Right lobe of liver (tissue), 6 donors: ENCODE data around the gene EVC. TPM values are rescaled to one million over a fixed set of nuclear protein-coding genes. Genes with fewer than 3 reads are reported as not detected.

ENCODE experiments used
- ATAC-seq, 4 donors: fragments of 200-7000 bp; cut with Tn5 transposase; one replicate each; pipeline ENCODE4 v1.9.1; 2020; ENCODE audit warnings: mild to moderate bottlenecking in 4 of 4, moderate library complexity in 4 of 4
- DNase-seq, 3 donors: peaks; one replicate each; pipeline ENCODE4 v3.0.0-alpha.2; 2020
- H3K27ac ChIP-seq, 3 donors: fragments of 200-600 bp; one replicate each; pipeline ENCODE4 v1.8.0; 2022
- H3K27me3 ChIP-seq, 2 donors: fragments of 200-600 bp; one replicate each; pipeline ENCODE4 v1.8.0; 2022
- H3K36me3 ChIP-seq, 4 donors: fragments of 200-600 bp; sonication (generic) in 1 of 4; one replicate each; pipeline versions ENCODE4 v1.5.1 to v1.8.0; 2017 to 2022; ENCODE audit warnings: control low read depth in 1 of 4
- H3K4me1 ChIP-seq, 4 donors: fragments of 200-600 bp; sonication (generic) in 1 of 4; one replicate each; pipeline versions ENCODE4 v1.5.1 to v1.8.0; 2017 to 2022; ENCODE audit warnings: control low read depth in 1 of 4
- H3K4me3 ChIP-seq, 3 donors: fragments of 200-600 bp; one replicate each; pipeline ENCODE4 v1.8.0; 2022
- H3K9me3 ChIP-seq, 4 donors: fragments of 200-600 bp; sonication (generic) in 1 of 4; one replicate each; pipeline versions ENCODE4 v1.5.1 to v1.8.0; 2017 to 2022; ENCODE audit warnings: control low read depth in 1 of 4
- POLR2A ChIP-seq: fragments of 450-650 bp; IDR thresholded peaks from one replicate; pipeline ENCODE4 v1.6.1; 2017; ENCODE audit warnings: antibody characterized with exemption, mild to moderate bottlenecking
- WGBS: methylation state at CpG from one replicate; pipeline ENCODE4 v1.1.6; 2018; ENCODE audit warnings: low coverage, low lambda C conversion rate; ENCODE audit not compliant: insufficient coverage; ENCODE audit errors: missing lambda C conversion rate; 5-methylcytosine and 5-hydroxymethylcytosine counted together
- intact Hi-C, 2 donors: fragments of 100-400 bp; cut with DNase I; formaldehyde crosslinking; loops; one replicate each; pipeline versions ENCODE4 v1.11.2 to v1.14.1; 2022
- total RNA-seq, 6 experiments: library from RNA; depleted of rRNA in 2 of 6; stranded (reverse); fragments of >200 nt in 2 of 6; fragmentation: NEBNext Ultra II Directional in 3 of 6; extraction: Animal tissue kit (Norgen Biotek cat#: 25700) in 3 of 6; gene quantifications; one replicate each; pipeline versions ENCODE4 v1.1.0 to v1.2.4, GENCODE V29; 2016 to 2023
- TF ChIP-seq, protein P1 (sequence below), 4 donors: fragments of 200-600 bp in 3 of 4; fragments of 450-650 bp in 1 of 4; IDR thresholded peaks; one replicate each; pipeline versions ENCODE4 v1.5.1 to v1.8.0; 2016 to 2022; ENCODE audit warnings: antibody characterized with exemption in 4 of 4, mild to moderate bottlenecking in 2 of 4
- donor health status: DM: no; HTN: yes; CAD: no.
- donor health status: DM: no; HTN: no; CAD: no.
- donor health status: DM: no; HTN: no; CAD: no.
- donor health status: DM: no; HTN: yes; CAD: no.
- donor health status: DM: no; HTN: yes; CAD: no.

The EVC gene
- total RNA-seq, 6 experiments from 2014 or later, result 2.6 to 6.5 (median 3.2) TPM

DNA sequence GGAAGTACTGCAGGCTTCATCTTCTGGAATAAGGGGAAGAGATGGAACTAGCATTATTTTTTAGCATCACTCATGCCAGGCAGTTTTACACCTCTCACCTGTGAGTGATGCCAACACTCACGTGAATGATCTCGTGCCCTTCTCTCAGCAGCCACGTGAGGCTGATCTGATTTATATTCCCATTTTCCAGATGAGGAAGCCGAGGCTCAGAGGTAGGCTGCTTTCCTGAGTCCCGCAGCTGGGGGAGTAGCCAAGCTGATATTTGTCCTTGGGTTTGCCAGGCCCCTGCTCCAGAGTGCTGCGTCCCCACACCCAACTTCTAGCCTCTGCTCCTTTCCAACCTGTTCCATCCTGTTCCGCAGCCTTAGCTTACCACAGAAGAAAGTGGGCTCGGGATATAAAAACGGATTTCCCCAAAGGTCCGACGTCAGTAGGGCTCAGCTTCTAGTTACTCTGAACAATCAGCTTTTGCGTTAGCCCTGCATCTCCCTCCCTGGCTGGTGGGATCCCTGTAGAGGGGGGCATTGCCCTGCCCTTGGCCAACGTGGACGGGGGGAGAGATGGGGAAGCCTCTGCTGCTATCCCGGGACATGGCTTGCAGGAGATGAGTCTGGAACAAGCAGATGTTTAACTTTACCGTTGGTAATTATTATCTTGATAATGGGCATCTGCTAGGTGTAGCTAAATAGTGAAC lies 9.3 kb downstream of the EVC start:
- Histone ChIP-seq H3K27ac (no peak overlapping the region), H3K36me3 (no peaks in the 10 kb centered on the region), H3K27me3 (no peaks in the 10 kb centered on the region), H3K4me3 (no peak overlapping the region), H3K9me3 (no peaks in the 10 kb centered on the region), H3K4me1 (no peaks in the 10 kb centered on the region)
- DNase-seq (no peak), ATAC-seq (no peak)
- intact Hi-C loops, result no loop called here
- no peak for TF ChIP-seq POLR2A
- TF ChIP-seq, protein P1, sequence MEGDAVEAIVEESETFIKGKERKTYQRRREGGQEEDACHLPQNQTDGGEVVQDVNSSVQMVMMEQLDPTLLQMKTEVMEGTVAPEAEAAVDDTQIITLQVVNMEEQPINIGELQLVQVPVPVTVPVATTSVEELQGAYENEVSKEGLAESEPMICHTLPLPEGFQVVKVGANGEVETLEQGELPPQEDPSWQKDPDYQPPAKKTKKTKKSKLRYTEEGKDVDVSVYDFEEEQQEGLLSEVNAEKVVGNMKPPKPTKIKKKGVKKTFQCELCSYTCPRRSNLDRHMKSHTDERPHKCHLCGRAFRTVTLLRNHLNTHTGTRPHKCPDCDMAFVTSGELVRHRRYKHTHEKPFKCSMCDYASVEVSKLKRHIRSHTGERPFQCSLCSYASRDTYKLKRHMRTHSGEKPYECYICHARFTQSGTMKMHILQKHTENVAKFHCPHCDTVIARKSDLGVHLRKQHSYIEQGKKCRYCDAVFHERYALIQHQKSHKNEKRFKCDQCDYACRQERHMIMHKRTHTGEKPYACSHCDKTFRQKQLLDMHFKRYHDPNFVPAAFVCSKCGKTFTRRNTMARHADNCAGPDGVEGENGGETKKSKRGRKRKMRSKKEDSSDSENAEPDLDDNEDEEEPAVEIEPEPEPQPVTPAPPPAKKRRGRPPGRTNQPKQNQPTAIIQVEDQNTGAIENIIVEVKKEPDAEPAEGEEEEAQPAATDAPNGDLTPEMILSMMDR (IDR thresholded peaks at IDR 0.05), result no peak
- WGBS, result 51% methylated on average over 11 of the region's 16 CpGs

DNA sequence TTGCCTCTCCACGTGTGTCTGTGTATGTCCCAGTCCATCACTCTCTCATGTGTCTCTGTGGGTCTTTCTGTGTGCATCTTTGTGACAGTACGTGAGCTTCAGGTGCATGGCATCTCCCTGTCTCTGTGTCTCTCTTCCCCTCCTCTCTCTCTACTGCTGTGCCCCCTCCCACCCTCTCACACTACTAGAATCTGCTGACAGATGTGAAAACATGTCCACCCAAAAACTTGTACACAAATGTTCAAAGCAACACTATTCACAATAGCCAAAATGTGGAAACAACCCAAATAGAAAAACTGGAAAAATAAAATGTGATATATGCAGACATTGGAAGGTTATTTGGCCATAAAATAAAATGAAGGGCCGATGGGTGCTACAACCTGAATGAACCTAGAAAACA lies 10.0 kb downstream of the EVC start:
- intact Hi-C loops, result no loop called here
- Histone ChIP-seq H3K4me1 (no peaks in the 10 kb centered on the region), H3K36me3 (no peaks in the 10 kb centered on the region), H3K27ac (no peak overlapping the region), H3K27me3 (no peaks in the 10 kb centered on the region), H3K9me3 (no peaks in the 10 kb centered on the region), H3K4me3 (no peak overlapping the region)
- WGBS, result 77% methylated on average over 2 of the region's 3 CpGs
- ATAC-seq, result no peak
- DNase-seq, result no peak
- TF ChIP-seq POLR2A, result no peak
- TF ChIP-seq, protein P1 (IDR thresholded peaks at IDR 0.05), result no peak

DNA sequence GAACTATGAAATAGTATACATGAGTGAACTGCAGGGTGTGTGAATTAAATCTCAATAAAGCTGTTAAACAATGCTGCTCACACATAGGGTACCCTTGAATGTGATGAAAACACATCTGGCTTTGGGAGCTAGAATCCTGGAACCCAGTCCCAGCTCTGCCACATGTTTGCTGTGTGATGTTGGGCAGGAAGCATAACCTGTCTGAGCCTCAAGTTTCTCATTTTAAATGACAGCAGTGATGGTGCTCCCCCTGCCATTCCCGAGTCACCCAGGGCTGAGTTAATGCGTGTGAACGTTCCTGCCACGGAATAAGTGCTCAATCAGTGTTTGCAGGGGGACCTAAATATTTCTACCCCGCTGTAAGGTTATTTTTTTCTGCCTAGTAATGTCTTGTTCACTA lies 10.9 kb downstream of the EVC start:
- intact Hi-C loops, result no loop called here
- no peak for TF ChIP-seq POLR2A
- TF ChIP-seq, protein P1 (IDR thresholded peaks at IDR 0.05), result no peak
- DNase-seq, result no peak
- Histone ChIP-seq H3K9me3 (no peaks in the 10 kb centered on the region), H3K27ac (no peak overlapping the region), H3K27me3 (no peaks in the 10 kb centered on the region), H3K4me3 (no peak overlapping the region), H3K4me1 (no peaks in the 10 kb centered on the region), H3K36me3 (no peaks in the 10 kb centered on the region)
- WGBS, result 18% methylated on average over 4 of the region's 5 CpGs
- ATAC-seq, result no peak

DNA sequence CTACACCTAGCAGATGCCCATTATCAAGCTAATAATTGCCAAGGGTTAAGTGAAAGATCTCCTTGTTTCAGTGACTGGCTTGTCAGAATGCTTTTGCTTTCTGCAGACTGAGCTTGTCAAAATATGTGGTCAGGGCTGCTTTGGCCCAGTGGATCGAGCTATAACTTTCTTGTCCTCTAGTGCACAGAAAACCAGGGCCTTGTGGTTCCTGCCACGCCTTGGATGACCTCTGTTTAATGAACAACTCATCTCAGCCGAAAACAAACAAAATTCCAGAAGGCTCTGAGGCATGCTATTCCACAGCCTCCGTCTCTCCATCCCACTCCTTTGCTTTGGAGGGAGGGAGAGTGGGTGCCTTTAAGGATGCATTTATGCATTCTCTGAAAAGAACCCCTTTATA lies 11.3 kb downstream of the EVC start:
- peak; percentile 36 to 90 (median 80) for ATAC-seq

More for the DNA sequence above, 11.3 kb downstream of the EVC start:
- DNase-seq, result no peak
- Histone ChIP-seq H3K27me3 (no peaks in the 10 kb centered on the region), H3K4me3 (no peak overlapping the region), H3K9me3 (no peaks in the 10 kb centered on the region), H3K4me1 (no peaks in the 10 kb centered on the region), H3K36me3 (no peaks in the 10 kb centered on the region), H3K27ac (no peak overlapping the region)
- WGBS, result 21% methylated on average over 4 of the region's 4 CpGs
- intact Hi-C loops, result no loop called here
- TF ChIP-seq, protein P1 (IDR thresholded peaks at IDR 0.05), result no peak
- TF ChIP-seq POLR2A, result no peak
